NB4 (cell line): Measurements from ENCODE around the gene CENPO.

Experiments used
- DNase-seq: peaks from one replicate; pipeline ENCODE4 v3.0.0; 2010; ENCODE audit warnings: low read depth
- H3K4me3 ChIP-seq: one replicate; pipeline ENCODE4 v1.5.1; 2011; ENCODE audit warnings: mild to moderate bottlenecking, low read depth, low read length, moderate library complexity
- CTCF ChIP-seq: IDR thresholded peaks from one replicate; pipeline ENCODE4 v1.5.1; 2012; ENCODE audit warnings: low read depth, low read length
- MAX ChIP-seq: IDR thresholded peaks from 2 replicates; pipeline ENCODE4 v1.6.1; 2011; ENCODE audit warnings: low read depth, low read length
- MYC ChIP-seq: IDR thresholded peaks from 2 replicates; pipeline ENCODE4 v1.6.1; 2011; ENCODE audit warnings: low read depth, low read length
- POLR2A ChIP-seq: IDR thresholded peaks from 2 replicates; pipeline ENCODE4 v1.6.1; 2011; ENCODE audit warnings: mild to moderate bottlenecking; ENCODE audit not compliant: insufficient read length; ENCODE audit errors: extremely low read depth

The CENPO gene

GRCh38 chr2:24840962-24841945 lies 48.0 kb downstream of the CENPO start:
- H3K4me3 ChIP-seq, result no peak overlapping the region
- TF ChIP-seq CTCF (no peak), MYC (no peak), POLR2A (no peak), MAX (no peak)
- DNase-seq, result no peak

- H3K4me3 ChIP-seq, result no peak overlapping the region
- no peak for TF ChIP-seq MAX
- TF ChIP-seq CTCF, result no peak
- TF ChIP-seq POLR2A, result no peak
- TF ChIP-seq MYC, result no peak
- DNase-seq, result no peak
These were observed 49.1 kb downstream of the CENPO start for GRCh38 chr2:24842081-24843050.

- no peak overlapping the region for H3K4me3 ChIP-seq
- no peak for DNase-seq
- no peak for TF ChIP-seq CTCF
- no peak for TF ChIP-seq POLR2A
- no peak for TF ChIP-seq MYC
- no peak for TF ChIP-seq MAX
These were observed 50.2 kb downstream of the CENPO start for GRCh38 chr2:24843330-24843860.

GRCh38 chr2:24844023-24844685 lies 50.9 kb downstream of the CENPO start:
- TF ChIP-seq CTCF (no peak), MAX (no peak), MYC (no peak), POLR2A (no peak)
- H3K4me3 ChIP-seq, result no peak overlapping the region
- no peak for DNase-seq

GRCh38 chr2:24845691-24846090 lies 52.5 kb downstream of the CENPO start:
- no peak overlapping the region for H3K4me3 ChIP-seq
- TF ChIP-seq POLR2A, result no peak
- no peak for TF ChIP-seq MYC
- TF ChIP-seq MAX, result no peak
- TF ChIP-seq CTCF, result no peak
- no peak for DNase-seq
